GM13977 (cell line): ENCODE measurements around the gene KRT78.

ENCODE experiments used
- DNase-seq: peaks from one replicate; pipeline ENCODE4 v3.0.0; 2012; ENCODE audit warnings: low spot score
- CTCF ChIP-seq: IDR thresholded peaks from 2 replicates; pipeline ENCODE4 v1.5.1; 2012; ENCODE audit warnings: mild to moderate bottlenecking, control low read depth; ENCODE audit not compliant: insufficient read depth; ENCODE audit errors: extremely low read depth, missing control alignments
- in situ Hi-C: fragments of 300-500 bp; cut with MboI; formaldehyde crosslinking; loops from one replicate; pipeline ENCODE4 v1.12.0; 2022; ENCODE audit warnings: low sequenced_read_pairs, low pct_unique_long_range_greater_than_20kb, mixed read lengths, inconsistent platforms; ENCODE audit not compliant: unreplicated experiment

Gene KRT78

GRCh38 chr12:52800259-52800917 lies 48.4 kb downstream of the KRT78 start:
- no peak for DNase-seq
- in situ Hi-C loops, result no loop called here
- no peak for TF ChIP-seq CTCF

GRCh38 chr12:52799505-52800211 lies 49.1 kb downstream of the KRT78 start:
- in situ Hi-C loops, result no loop called here
- no peak for DNase-seq
- TF ChIP-seq CTCF, result no peak

GRCh38 chr12:52798671-52799504 lies 49.9 kb downstream of the KRT78 start:
- in situ Hi-C loops, result no loop called here
- no peak for TF ChIP-seq CTCF
- DNase-seq, result no peak

- in situ Hi-C loops, result no loop called here
- no peak for DNase-seq
- TF ChIP-seq CTCF, result no peak
Observed at GRCh38 chr12:52798003-52798670, 50.7 kb downstream of the KRT78 start.

GRCh38 chr12:52797529-52797894 lies 51.3 kb downstream of the KRT78 start:
- DNase-seq, result no peak
- no peak for TF ChIP-seq CTCF
- in situ Hi-C loops, result no loop called here

- no peak for DNase-seq
- TF ChIP-seq CTCF, result no peak
- in situ Hi-C loops, result no loop called here
Observed at GRCh38 chr12:52796839-52797528, 51.8 kb downstream of the KRT78 start.
